GM19372 (cell line): ENCODE data around the gene CCDC158.

Source experiments
- ATAC-seq: cut with Tn5 transposase; IDR thresholded peaks from one replicate; pipeline ENCODE4 v1.9.1; 2021; ENCODE audit warnings: mild to moderate bottlenecking, low read depth, moderate library complexity; ENCODE audit not compliant: unreplicated experiment

The CCDC158 gene

GRCh38 chr4:76315267-76315918, 105.5 kb downstream of the CCDC158 start:
- ATAC-seq = no peak

- no peak for ATAC-seq
These were observed 107.4 kb downstream of the CCDC158 start for GRCh38 chr4:76313547-76313946.

- ATAC-seq = no peak
These were observed 108.5 kb downstream of the CCDC158 start for GRCh38 chr4:76312457-76312856.

GRCh38 chr4:76311896-76312331, 109.0 kb downstream of the CCDC158 start:
- ATAC-seq = no peak

- no peak for ATAC-seq
These were observed 110.3 kb downstream of the CCDC158 start for GRCh38 chr4:76310683-76311082.

GRCh38 chr4:76309939-76310550, 110.9 kb downstream of the CCDC158 start:
- ATAC-seq = no peak

- ATAC-seq = no peak
These were observed 112.4 kb downstream of the CCDC158 start for GRCh38 chr4:76308548-76308947.

GRCh38 chr4:76307660-76308014, 113.3 kb downstream of the CCDC158 start:
- ATAC-seq = no peak

- no peak for ATAC-seq
These were observed 113.9 kb downstream of the CCDC158 start for GRCh38 chr4:76306882-76307659.

GRCh38 chr4:76305971-76306881, 114.7 kb downstream of the CCDC158 start, which contains the start of gene STBD1:
Gene STBD1, plus strand, starts transcription at chr4:76306733. Its CDS starts 37 bp downstream, at chr4:76306770.
- no peak for ATAC-seq

- ATAC-seq = no peak
These were observed 115.8 kb downstream of the CCDC158 start for GRCh38 chr4:76305033-76305687.

- ATAC-seq = no peak
These were observed 118.0 kb downstream of the CCDC158 start for GRCh38 chr4:76302826-76303438.

GRCh38 chr4:76301775-76302162, 119.2 kb downstream of the CCDC158 start:
- no peak for ATAC-seq

- peak; percentile 95 for ATAC-seq
These were observed 119.7 kb downstream of the CCDC158 start for GRCh38 chr4:76301068-76301774.

- ATAC-seq = no peak
These were observed 120.9 kb downstream of the CCDC158 start for GRCh38 chr4:76300012-76300411.

GRCh38 chr4:76298227-76298626, 122.7 kb downstream of the CCDC158 start:
- ATAC-seq = no peak

GRCh38 chr4:76296286-76296820, 124.6 kb downstream of the CCDC158 start:
- ATAC-seq = no peak

GRCh38 chr4:76293772-76294171, 127.2 kb downstream of the CCDC158 start:
- ATAC-seq = no peak

GRCh38 chr4:76292730-76293129, 128.2 kb downstream of the CCDC158 start:
- ATAC-seq = no peak
